A549 (cell line): ENCODE measurements around the gene THEM4. TPM values are rescaled to one million over a fixed set of nuclear protein-coding genes. Genes with fewer than 3 reads are reported as not detected.

Experiments used
- ATAC-seq, 2 experiments: fragments of 200-7000 bp in 1 of 2; fragments of >200 bp in 1 of 2; cut with Nextera tagmentation in 1 of 2; cut with Tn5 transposase in 1 of 2; 3 replicates each; pipeline versions ENCODE4 v1.8.0 to v1.9.1; 2018 to 2020; ENCODE audit warnings: mild to moderate bottlenecking in 1 of 2, moderate library complexity in 1 of 2
- CTCF ChIA-PET: fragments of 300-600 bp; sonication (Branson Sonifier 250); formaldehyde crosslinking; extraction: SDS; loops from one replicate; lab custom pipeline; 2021; ENCODE audit warnings: antibody characterized with exemption, inconsistent platforms; lab: Yijun Ruan, JAX
- POLR2A ChIA-PET: fragments of 350-600 bp; formaldehyde crosslinking; extraction: SDS; loops from one replicate; lab custom pipeline; 2021; ENCODE audit warnings: antibody characterized with exemption, inconsistent platforms; lab: Yijun Ruan, JAX
- DNase-seq, 2 experiments: peaks; one replicate each; pipeline versions ENCODE4 v3.0.0 to v3.0.0-alpha.2; 2011 to 2016; ENCODE audit warnings: low read depth in 1 of 2, low spot score in 1 of 2
- FAIRE-seq: peaks from 2 replicates; lab custom pipeline; 2011; peaks lifted over from hg19 to GRCh38; lab: Jason Lieb, UNC
- H3K27ac ChIP-seq, 2 experiments: fragments of >200 bp; sonication (Bioruptor Twin); formaldehyde crosslinking; 3 replicates each; pipeline ENCODE4 v1.5.1; 2016 to 2017
- H3K4me1 ChIP-seq: fragments of >200 bp; sonication (Bioruptor Twin); formaldehyde crosslinking; 3 replicates; pipeline ENCODE4 v1.6.1; 2016
- H3K4me2 ChIP-seq: fragments of >200 bp; sonication (Bioruptor Twin); formaldehyde crosslinking; 3 replicates; pipeline ENCODE4 v1.6.1; 2016
- H3K4me3 ChIP-seq: fragments of >200 bp; sonication (Bioruptor Twin); formaldehyde crosslinking; 3 replicates; pipeline ENCODE4 v1.5.1; 2016
- H3K9me3 ChIP-seq: fragments of >200 bp; sonication (Bioruptor Twin); formaldehyde crosslinking; 3 replicates; pipeline ENCODE4 v1.6.1; 2016
- BHLHE40 ChIP-seq: IDR thresholded peaks from 2 replicates; pipeline ENCODE4 v1.6.1; 2012; ENCODE audit warnings: low read depth, low read length, inconsistent platforms
- CHD2 ChIP-seq: fragments of 150-350 bp; IDR thresholded peaks from 2 replicates; pipeline ENCODE4 v1.6.1; 2014; ENCODE audit warnings: low read length; ENCODE audit not compliant: partially characterized antibody
- FOSL2 ChIP-seq, 2 experiments: fragments of 450-650 bp in 1 of 2; fragments of >200 bp in 1 of 2; sonication (Bioruptor Twin) in 1 of 2; formaldehyde crosslinking; IDR thresholded peaks; 2 replicates each; pipeline versions ENCODE4 v1.5.0 to v1.6.1; 2016 to 2020; ENCODE audit warnings: mild to moderate bottlenecking in 1 of 2, moderate library complexity in 1 of 2
- HDAC2 ChIP-seq: fragments of 200-600 bp; sonication (generic); IDR thresholded peaks from 2 replicates; pipeline ENCODE4 v1.6.1; 2016
- HOXA7 ChIP-seq: fragments of 250-450 bp; sonication (Bioruptor Pico); IDR thresholded peaks from 2 replicates; pipeline ENCODE4 v1.5.0; 2020; ENCODE audit warnings: mild to moderate bottlenecking, moderate library complexity
- HOXB5 ChIP-seq: fragments of 250-450 bp; sonication (Bioruptor Pico); IDR thresholded peaks from 2 replicates; pipeline ENCODE4 v1.5.0; 2020; ENCODE audit warnings: mild to moderate bottlenecking, moderate library complexity
- JUN ChIP-seq, 2 experiments: fragments of >200 bp; sonication (Bioruptor Twin); formaldehyde crosslinking; IDR thresholded peaks; 2 replicates in 1 of 2; 3 replicates in 1 of 2; pipeline ENCODE4 v1.6.1; 2016 to 2017
- JUNB ChIP-seq: fragments of >200 bp; sonication (Bioruptor Twin); formaldehyde crosslinking; IDR thresholded peaks from 2 replicates; pipeline ENCODE4 v1.6.1; 2016
- KDM5A ChIP-seq: fragments of 200-600 bp; sonication (generic); IDR thresholded peaks from 2 replicates; pipeline ENCODE4 v1.6.1; 2016; ENCODE audit warnings: antibody characterized with exemption, mild to moderate bottlenecking
- MAZ ChIP-seq: fragments of 150-350 bp; IDR thresholded peaks from 2 replicates; pipeline ENCODE4 v1.6.1; 2014; ENCODE audit warnings: antibody characterized with exemption, low read depth, low read length, borderline replicate concordance
- MYC ChIP-seq: IDR thresholded peaks from 2 replicates; pipeline ENCODE4 v1.6.1; 2012; ENCODE audit warnings: mild to moderate bottlenecking, inconsistent platforms, low read length, improper control_type of control experiment, borderline replicate concordance
- NFE2L2 ChIP-seq: fragments of 150-350 bp; conservative IDR thresholded peaks from 2 replicates; pipeline ENCODE4 v1.6.1; 2014; ENCODE audit warnings: low read length
- RAD21 ChIP-seq, 2 experiments: fragments of >200 bp in 1 of 2; sonication (Bioruptor Twin) in 1 of 2; formaldehyde crosslinking in 1 of 2; IDR thresholded peaks in 1 of 2; conservative IDR thresholded peaks in 1 of 2; 2 replicates in 1 of 2; 3 replicates in 1 of 2; pipeline ENCODE4 v1.6.1; 2012 to 2018; ENCODE audit warnings: inconsistent platforms in 1 of 2
- RFX5 ChIP-seq: fragments of 450-650 bp; IDR thresholded peaks from 2 replicates; pipeline ENCODE4 v1.7.1; 2014; ENCODE audit warnings: antibody characterized with exemption, mild to moderate bottlenecking, moderate library complexity
- TFCP2L1 ChIP-seq: fragments of 250-450 bp; sonication (Bioruptor Pico); IDR thresholded peaks from 2 replicates; pipeline ENCODE4 v1.5.0; 2021; ENCODE audit warnings: mild to moderate bottlenecking
- ZC3H11A ChIP-seq: fragments of 450-650 bp; IDR thresholded peaks from 2 replicates; pipeline ENCODE4 v1.6.1; 2014; ENCODE audit warnings: antibody characterized with exemption, mild to moderate bottlenecking
- ZFP36 ChIP-seq: fragments of 450-650 bp; IDR thresholded peaks from 2 replicates; pipeline ENCODE4 v1.6.1; 2014; ENCODE audit warnings: borderline replicate concordance; ENCODE audit not compliant: partially characterized antibody
- ZSCAN20 ChIP-seq: fragments of 250-450 bp; sonication (Bioruptor Pico); IDR thresholded peaks from 2 replicates; pipeline ENCODE4 v1.8.0; 2022; ENCODE audit warnings: mild to moderate bottlenecking, moderate library complexity
- WGBS: methylation state at CpG from one replicate; pipeline ENCODE4 v1.1.6; 2017; ENCODE audit errors: missing lambda C conversion rate; 5-methylcytosine and 5-hydroxymethylcytosine counted together
- polyA plus RNA-seq, 4 experiments: library from polyadenylated mRNA; depleted of rRNA in 3 of 4; stranded (reverse); fragments of >200 nt; fragmentation: RNase III in 1 of 4; extraction: RNeasy Plus Mini Kit Qiagen cat#74134 plus additional on column Dnase treatment in 1 of 4; gene quantifications; 2 replicates in 3 of 4; 3 replicates in 1 of 4; pipeline ENCODE4 v1.2.3, GENCODE V29; 2011 to 2017
- TF ChIP-seq, protein P1 (sequence below): fragments of 450-650 bp; IDR thresholded peaks from 2 replicates; pipeline ENCODE4 v1.6.1; 2014; ENCODE audit warnings: antibody characterized with exemption
- TF ChIP-seq, protein P2 (sequence below): fragments of >200 bp; sonication (Bioruptor Twin); formaldehyde crosslinking; IDR thresholded peaks from 2 replicates; pipeline ENCODE4 v1.6.1; 2016
- TF ChIP-seq, protein P3 (sequence below): IDR thresholded peaks from 2 replicates; pipeline ENCODE4 v1.6.1; 2012
- TF ChIP-seq, protein P4 (sequence below): fragments of 200-600 bp; sonication (generic); IDR thresholded peaks from 2 replicates; pipeline ENCODE4 v1.6.1; 2016; ENCODE audit warnings: antibody characterized with exemption, mild to moderate bottlenecking, moderate library complexity
- TF ChIP-seq, protein P5 (sequence below): fragments of 250-450 bp; sonication (Bioruptor Pico); IDR thresholded peaks from 2 replicates; pipeline ENCODE4 v1.5.0; 2021; ENCODE audit warnings: mild to moderate bottlenecking, moderate library complexity, borderline replicate concordance
- TF ChIP-seq, protein P6 (sequence below): IDR thresholded peaks from 2 replicates; pipeline ENCODE4 v1.6.1; 2012; ENCODE audit warnings: low read depth, borderline replicate concordance

Gene THEM4
- polyA plus RNA-seq, 2 of the 4 experiments (the other 2 are of a cell fraction): 16.6 to 32.3 TPM

DNA sequence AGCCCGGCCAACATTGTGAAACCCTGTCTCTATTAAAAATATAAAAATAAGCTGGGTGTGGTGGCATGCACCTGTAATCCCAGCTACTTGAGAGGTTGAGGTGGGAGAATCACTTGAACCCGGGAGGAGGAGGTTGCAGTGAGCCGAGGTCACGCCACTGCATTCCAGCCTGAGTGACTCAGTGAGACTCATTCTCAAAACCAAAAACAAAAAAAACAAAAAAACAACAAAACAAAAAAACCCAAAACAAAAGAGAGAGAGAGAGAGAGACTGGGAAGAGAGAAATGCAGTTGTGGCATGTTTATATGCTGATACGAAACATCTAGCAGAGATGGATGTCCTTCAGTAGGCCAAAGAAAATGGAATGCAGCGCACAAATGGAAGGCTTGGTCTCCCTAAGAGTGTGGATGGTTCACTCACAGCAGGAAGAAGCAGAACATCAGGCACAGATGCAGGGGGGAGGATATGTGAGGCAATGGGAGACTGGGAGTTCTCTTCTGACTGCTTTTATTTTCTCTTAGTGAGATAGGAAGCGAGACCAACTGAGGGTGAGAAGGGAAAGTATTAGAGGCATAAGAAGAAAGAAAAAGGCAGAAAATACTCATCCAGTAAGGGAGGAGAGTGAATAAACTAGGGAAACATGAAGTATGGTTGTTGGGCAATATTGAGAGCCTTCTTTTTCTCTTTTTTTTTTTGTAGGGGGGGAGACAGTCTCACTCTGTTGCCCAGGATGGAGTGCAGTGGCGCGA lies 16.0 kb downstream of the THEM4 start:
- ChIA-PET CTCF (interaction anchor here (0.9 to 2.2 kb wide), 2 partner anchors 15 to 109 kb away, joined by 3 to 8 read pairs; no protein-coding TSS in a partner anchor), POLR2A (no interaction called here)
- no peak overlapping the region for H3K4me2 ChIP-seq
- H3K4me1 ChIP-seq: peaks cover 5% of the 10 kb centered on the region
- 87% methylated on average over 9 of the region's 9 CpGs for WGBS
- H3K27ac ChIP-seq: no peak overlapping the region
- ATAC-seq (no peak), DNase-seq (no peak), FAIRE-seq (no peak)
- no peak overlapping the region for H3K4me3 ChIP-seq
- TF ChIP-seq, protein P1, sequence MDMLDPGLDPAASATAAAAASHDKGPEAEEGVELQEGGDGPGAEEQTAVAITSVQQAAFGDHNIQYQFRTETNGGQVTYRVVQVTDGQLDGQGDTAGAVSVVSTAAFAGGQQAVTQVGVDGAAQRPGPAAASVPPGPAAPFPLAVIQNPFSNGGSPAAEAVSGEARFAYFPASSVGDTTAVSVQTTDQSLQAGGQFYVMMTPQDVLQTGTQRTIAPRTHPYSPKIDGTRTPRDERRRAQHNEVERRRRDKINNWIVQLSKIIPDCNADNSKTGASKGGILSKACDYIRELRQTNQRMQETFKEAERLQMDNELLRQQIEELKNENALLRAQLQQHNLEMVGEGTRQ: no peak
- TF ChIP-seq FOSL2 (IDR thresholded peaks at IDR 0.05) (no peak), FOSL2 (CRISPR knock-in tag; IDR thresholded peaks at IDR 0.05) (no peak), KDM5A (no peak), HDAC2 (no peak), RAD21 (conservative IDR thresholded peaks at IDR 0.05 in 1 of 2, IDR thresholded peaks at IDR 0.05 in 1 of 2) (no peak), MAZ (no peak), HOXB5 (CRISPR knock-in tag) (no peak)
- TF ChIP-seq, protein P2, sequence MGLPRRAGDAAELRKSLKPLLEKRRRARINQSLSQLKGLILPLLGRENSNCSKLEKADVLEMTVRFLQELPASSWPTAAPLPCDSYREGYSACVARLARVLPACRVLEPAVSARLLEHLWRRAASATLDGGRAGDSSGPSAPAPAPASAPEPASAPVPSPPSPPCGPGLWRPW: no peak
- TF ChIP-seq, protein P3, sequence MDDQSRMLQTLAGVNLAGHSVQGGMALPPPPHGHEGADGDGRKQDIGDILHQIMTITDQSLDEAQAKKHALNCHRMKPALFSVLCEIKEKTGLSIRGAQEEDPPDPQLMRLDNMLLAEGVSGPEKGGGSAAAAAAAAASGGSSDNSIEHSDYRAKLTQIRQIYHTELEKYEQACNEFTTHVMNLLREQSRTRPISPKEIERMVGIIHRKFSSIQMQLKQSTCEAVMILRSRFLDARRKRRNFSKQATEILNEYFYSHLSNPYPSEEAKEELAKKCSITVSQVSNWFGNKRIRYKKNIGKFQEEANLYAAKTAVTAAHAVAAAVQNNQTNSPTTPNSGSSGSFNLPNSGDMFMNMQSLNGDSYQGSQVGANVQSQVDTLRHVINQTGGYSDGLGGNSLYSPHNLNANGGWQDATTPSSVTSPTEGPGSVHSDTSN: no peak
- no peaks in the 10 kb centered on the region for H3K9me3 ChIP-seq

DNA sequence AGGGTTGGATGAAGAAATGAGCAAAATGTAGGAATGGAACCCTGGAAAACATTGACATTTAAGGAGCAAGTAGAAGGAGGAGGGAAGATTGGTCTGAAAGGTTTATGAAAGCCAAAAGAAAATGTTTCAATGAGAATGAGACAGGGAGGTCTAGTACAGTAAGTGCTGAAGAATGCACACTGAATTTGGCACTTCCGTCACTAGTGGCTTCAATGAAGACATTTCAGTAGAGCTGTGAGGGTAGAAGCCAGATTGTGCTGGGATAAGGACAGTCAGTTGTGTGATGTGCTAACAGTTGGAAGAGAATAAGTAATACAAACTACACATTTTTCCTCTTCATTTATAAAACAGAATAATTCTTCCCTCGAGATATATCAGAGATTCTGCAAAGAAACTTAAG lies 17.1 kb downstream of the THEM4 start:
- Histone ChIP-seq H3K4me3 (no peak overlapping the region), H3K4me1 (no peaks in the 10 kb centered on the region), H3K4me2 (no peak overlapping the region)
- no peak for FAIRE-seq
- WGBS: 89% methylated on average over 2 of the region's 2 CpGs
- TF ChIP-seq JUNB (no peak), ZC3H11A (no peak), TFCP2L1 (CRISPR knock-in tag) (no peak), CHD2 (no peak), ZSCAN20 (no peak), ZFP36 (no peak), HOXA7 (CRISPR knock-in tag) (no peak), RFX5 (no peak), BHLHE40 (no peak), NFE2L2 (no peak), MYC (no peak), JUN (IDR thresholded peaks at IDR 0.05) (no peak), FOSL2 (IDR thresholded peaks at IDR 0.05) (no peak), FOSL2 (CRISPR knock-in tag; IDR thresholded peaks at IDR 0.05) (no peak)
- TF ChIP-seq, protein P4, sequence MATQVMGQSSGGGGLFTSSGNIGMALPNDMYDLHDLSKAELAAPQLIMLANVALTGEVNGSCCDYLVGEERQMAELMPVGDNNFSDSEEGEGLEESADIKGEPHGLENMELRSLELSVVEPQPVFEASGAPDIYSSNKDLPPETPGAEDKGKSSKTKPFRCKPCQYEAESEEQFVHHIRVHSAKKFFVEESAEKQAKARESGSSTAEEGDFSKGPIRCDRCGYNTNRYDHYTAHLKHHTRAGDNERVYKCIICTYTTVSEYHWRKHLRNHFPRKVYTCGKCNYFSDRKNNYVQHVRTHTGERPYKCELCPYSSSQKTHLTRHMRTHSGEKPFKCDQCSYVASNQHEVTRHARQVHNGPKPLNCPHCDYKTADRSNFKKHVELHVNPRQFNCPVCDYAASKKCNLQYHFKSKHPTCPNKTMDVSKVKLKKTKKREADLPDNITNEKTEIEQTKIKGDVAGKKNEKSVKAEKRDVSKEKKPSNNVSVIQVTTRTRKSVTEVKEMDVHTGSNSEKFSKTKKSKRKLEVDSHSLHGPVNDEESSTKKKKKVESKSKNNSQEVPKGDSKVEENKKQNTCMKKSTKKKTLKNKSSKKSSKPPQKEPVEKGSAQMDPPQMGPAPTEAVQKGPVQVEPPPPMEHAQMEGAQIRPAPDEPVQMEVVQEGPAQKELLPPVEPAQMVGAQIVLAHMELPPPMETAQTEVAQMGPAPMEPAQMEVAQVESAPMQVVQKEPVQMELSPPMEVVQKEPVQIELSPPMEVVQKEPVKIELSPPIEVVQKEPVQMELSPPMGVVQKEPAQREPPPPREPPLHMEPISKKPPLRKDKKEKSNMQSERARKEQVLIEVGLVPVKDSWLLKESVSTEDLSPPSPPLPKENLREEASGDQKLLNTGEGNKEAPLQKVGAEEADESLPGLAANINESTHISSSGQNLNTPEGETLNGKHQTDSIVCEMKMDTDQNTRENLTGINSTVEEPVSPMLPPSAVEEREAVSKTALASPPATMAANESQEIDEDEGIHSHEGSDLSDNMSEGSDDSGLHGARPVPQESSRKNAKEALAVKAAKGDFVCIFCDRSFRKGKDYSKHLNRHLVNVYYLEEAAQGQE: no peak
- TF ChIP-seq, protein P1: no peak
- TF ChIP-seq, protein P5, sequence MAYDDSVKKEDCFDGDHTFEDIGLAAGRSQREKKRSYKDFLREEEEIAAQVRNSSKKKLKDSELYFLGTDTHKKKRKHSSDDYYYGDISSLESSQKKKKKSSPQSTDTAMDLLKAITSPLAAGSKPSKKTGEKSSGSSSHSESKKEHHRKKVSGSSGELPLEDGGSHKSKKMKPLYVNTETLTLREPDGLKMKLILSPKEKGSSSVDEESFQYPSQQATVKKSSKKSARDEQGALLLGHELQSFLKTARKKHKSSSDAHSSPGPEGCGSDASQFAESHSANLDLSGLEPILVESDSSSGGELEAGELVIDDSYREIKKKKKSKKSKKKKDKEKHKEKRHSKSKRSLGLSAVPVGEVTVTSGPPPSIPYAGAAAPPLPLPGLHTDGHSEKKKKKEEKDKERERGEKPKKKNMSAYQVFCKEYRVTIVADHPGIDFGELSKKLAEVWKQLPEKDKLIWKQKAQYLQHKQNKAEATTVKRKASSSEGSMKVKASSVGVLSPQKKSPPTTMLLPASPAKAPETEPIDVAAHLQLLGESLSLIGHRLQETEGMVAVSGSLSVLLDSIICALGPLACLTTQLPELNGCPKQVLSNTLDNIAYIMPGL: no peak
- TF ChIP-seq, protein P6, sequence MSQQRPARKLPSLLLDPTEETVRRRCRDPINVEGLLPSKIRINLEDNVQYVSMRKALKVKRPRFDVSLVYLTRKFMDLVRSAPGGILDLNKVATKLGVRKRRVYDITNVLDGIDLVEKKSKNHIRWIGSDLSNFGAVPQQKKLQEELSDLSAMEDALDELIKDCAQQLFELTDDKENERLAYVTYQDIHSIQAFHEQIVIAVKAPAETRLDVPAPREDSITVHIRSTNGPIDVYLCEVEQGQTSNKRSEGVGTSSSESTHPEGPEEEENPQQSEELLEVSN: no peak
- TF ChIP-seq, all 56 proteins: peak for 0
- no peak for ATAC-seq
- Histone ChIP-seq H3K9me3 (no peaks in the 10 kb centered on the region), H3K27ac (no peak overlapping the region)
- CTCF ChIA-PET: interaction anchor here (0.9 to 2.2 kb wide), 2 partner anchors 16 to 110 kb away, joined by 3 to 8 read pairs; no protein-coding TSS in a partner anchor
- POLR2A ChIA-PET: no interaction called here
- no peak for DNase-seq
